ENCODE data around the gene OSBPL10. TPM values are rescaled to one million over a fixed set of nuclear protein-coding genes. Genes with fewer than 3 reads are reported as not detected.
"Not testable (repeated sequence)": the region's sequence is repeated elsewhere in the genome, so short reads cannot be mapped to it uniquely, and the experiment has no call there.

The OSBPL10 gene
- total RNA-seq, 1 donor from 2014 or later = 40.6 TPM

DNA sequence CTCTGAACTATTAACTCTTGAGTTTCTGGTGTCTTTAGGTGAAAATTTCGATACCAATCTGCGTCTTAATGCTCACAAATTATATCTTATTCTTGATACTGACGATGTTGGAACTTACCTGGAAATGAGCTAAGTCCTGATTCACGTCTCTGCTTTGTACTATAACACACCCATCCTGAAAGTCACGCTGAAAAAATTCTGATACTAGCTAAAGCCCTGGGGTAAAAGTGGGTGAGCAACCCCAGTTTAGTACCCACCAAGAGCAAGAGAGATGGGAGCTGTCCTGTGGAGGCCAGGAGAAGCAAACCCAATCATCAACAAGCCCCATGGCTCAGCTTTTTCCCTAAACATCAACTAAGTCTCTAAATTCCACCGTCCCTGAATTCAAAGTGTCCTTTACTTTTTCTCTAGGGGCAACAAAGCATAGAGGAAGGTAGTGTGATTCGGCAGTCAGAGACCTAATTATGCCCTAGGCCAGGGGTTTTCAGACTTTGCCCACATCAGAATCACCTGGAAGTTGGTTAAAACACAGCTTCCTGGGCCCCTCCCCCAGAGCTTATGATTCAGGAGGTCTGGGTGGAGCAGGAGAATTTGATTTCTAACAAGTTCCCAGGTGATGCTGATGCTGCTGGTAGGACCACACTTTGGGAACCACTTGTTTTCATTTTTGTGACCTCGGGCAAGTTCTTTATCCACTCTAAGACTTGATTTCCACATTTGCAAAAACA lies 90.2 kb downstream of the OSBPL10 start:
- DNase-seq = no peak

DNA sequence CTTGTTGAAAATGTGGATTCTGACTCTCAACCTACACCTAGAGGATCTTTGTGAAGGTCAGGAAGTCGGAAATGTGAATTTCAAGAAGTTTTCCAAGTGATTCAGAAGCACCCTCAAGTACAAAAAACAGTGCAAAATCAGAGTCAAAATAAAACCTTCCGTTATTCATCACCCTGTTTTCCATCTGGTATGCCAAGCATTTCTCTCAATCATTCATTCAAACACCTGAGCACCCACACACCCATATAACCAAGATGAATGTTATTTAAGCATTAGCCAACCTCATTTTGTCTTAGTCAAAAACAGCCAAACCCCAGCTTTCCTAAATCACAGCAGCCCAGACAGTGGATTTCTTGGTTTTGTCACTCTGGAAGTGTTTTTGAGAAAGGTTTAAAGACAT lies 91.1 kb downstream of the OSBPL10 start:
- no peak for DNase-seq

DNA sequence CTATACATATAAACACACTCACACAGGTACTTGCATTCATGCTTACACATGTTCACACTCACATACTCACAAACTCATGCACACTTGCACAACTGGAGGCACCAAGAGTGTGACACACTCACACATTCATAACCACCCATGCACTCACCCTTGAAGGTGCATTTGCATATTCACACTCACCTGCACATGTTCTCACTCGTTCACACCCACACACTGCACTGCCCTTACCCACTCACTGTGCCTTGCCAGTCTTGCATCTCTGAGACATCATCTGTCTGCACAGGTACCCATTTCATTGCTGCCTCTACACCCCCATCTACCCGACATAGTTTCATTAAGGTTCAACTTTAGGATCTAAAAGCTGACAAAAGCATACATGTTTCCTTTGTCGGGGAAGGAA lies 95.8 kb downstream of the OSBPL10 start:
- no peak for DNase-seq

DNA sequence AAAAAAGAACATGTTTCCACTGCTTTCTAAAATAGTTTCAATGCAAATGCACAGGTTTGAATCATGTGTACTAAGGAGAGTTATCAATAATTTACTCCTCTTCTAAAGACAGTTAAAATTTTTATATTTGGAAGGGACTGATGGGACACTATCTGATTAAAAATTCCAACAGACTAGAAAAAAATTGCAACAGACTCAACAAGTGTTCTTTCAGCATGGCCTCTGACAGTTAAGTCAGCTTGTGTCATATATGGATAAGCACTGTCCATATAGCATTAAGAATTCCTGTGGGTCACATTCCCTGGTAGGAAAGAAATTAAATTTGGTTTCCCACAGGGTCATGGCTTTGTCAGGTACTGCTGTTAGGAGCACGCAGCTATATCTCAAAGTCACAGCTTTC lies 96.8 kb downstream of the OSBPL10 start:
- no peak for DNase-seq

- DNase-seq = no peak
Observed at GRCh38 chr3:31882895-31883294, 98.2 kb downstream of the OSBPL10 start.

DNA sequence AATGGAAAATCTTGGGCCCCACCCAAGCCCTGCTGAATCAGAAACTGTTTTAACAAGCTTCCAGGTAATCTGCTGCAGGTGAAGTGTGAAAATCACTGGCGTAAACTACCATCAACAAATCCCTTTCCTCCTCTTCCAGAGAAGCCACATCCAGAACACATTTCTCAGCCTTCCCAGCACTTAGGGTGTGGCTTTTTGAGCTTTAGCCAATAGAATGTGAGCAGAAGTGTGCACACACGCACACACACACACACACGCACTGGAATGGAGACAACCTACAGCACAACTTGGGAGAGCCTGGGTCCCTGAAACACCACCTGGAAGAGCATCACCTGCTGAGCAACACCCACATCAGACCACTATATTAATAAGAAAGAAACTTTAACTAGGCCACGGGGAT lies 98.6 kb downstream of the OSBPL10 start:
- DNase-seq = no peak

- no peak for DNase-seq
Observed at GRCh38 chr3:31880482-31881078, 100.5 kb downstream of the OSBPL10 start.

DNA sequence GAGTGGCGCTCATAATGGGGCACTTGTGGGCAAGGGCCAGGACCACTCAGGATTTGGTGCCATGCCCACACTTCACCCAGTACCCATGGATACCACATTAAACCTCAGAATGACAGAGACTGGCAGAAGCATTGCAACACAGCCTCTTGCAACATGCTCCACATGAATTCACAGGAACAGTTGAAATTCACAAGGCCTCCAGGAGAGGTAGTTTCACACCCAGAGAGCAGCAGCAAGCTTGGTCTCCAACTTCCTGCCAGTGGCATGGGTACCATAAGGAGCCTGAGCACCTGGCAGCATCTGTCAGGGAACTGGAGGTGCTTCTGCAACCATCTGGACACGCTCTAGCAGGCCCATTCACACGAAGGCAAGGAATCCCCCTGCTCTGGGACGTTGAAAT lies 101.0 kb downstream of the OSBPL10 start:
- DNase-seq = no peak

- DNase-seq = no peak
Observed at GRCh38 chr3:31879365-31879764, 101.7 kb downstream of the OSBPL10 start.

- DNase-seq = no peak
Observed at GRCh38 chr3:31878231-31878838, 102.7 kb downstream of the OSBPL10 start.

DNA sequence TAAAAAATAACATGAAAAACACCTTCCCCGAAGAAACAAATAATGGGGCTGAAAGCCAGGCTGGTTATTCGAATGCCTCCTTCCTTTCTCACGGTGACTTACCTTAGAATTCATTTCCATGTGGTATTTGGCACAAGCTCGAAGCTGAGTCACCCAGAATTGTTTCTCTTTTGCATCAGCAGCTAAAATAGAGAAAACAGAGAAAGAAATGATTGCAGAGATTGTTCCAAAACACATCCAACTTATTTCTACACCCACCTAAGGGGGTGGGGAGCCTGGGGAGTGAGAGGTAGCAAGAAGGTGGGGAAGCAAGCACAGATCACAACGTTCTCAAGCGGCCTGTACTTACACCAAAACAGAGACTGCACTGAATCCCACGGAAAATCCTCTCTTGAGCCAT lies 104.7 kb downstream of the OSBPL10 start:
- DNase-seq = no peak

DNA sequence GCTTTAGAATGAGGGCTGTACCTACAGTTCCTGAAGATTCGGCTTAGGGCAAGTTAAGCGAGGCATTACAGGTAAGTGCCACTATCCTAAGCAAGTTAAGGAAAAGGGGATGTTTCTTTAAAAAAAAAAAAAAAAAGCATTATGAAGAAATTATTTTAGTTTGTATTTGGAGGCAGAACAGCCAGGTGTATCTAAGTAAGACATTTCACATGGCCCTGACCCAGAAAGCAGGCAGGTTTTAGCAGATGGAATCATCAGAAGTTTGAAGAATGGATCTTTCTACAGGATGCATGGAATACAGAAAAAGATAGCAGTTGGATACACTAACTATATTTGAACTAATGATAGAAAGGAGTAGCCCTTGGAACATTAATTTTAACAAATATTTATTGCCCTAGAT lies 105.6 kb downstream of the OSBPL10 start:
- DNase-seq = no peak

- no peak for DNase-seq
Observed at GRCh38 chr3:31873254-31873820, 107.7 kb downstream of the OSBPL10 start.

GRCh38 chr3:31871939-31872507 lies 109.0 kb downstream of the OSBPL10 start:
- DNase-seq = no peak

- not testable (repeated sequence) for DNase-seq
Observed at GRCh38 chr3:31870111-31870510, 111.0 kb downstream of the OSBPL10 start.

GRCh38 chr3:31868236-31868635 lies 112.8 kb downstream of the OSBPL10 start:
- no peak for DNase-seq

DNA sequence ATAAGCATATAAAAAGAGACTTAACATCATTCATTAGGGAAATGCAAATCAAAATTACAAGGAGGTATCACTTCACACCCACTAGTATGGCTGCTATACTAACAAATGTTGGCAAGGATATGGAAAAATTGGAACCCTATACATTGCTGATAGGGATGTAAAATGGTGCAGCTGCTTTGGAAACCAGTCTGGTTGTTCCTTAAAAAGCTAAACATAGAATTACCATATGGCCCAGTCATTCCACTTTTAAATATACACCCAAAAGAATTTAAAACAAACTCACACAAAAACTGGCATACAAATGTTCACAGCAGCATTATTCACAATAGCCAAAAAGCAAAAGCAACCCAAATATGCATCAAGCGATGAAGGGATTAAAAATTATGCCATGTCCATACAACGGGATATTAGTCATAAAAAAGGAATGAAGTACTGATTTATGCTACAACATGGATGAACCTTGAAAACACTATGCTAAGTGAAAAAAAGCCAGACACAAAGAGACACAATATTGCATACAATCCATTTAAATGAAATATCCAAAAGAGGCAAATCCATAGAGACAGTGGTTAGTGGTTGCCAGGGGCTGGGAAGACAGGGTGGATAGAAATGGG lies 118.3 kb downstream of the OSBPL10 start:
- DNase-seq = peak; percentile 73

DNA sequence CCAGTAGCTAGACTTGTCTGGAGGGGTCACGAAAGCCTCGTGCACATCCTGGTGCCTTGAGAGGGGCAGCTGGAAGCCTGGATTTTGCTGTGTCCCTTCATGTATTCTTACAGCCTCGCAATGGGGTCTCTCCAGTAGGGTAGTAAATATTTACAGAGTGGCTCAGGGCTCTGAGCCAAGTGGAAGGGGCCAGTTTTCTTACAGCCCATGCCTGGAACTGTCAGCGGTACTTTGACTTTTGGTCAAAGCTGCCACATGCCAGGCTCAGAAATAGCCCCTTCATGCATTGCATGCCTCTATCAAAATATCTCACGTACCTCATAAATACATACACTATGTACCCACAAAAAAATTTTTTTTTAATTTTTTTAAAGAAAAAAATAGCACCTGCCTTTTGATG lies 119.2 kb downstream of the OSBPL10 start:
- peak; percentile 32 for DNase-seq

GRCh38 chr3:31860642-31861041 lies 120.4 kb downstream of the OSBPL10 start:
- DNase-seq = not testable (repeated sequence)

DNA sequence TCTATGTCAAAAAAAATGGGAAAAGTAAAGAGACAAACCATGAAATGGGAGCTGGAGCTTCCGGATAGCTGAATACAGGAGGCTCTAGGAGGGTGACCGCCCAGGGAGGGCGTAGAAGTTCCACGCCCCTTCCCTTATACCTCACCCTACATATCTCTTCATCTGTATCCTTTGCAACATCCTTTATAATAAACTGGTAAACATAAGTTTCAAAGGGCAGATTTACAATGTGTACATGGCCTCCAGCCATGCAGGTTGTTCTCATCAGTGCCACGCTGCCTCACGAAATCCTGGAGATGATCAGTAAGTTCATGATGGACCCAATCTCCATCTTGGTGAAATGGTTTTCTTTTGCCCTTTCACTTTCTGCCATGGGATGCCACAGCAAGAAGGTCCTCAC lies 121.8 kb downstream of the OSBPL10 start:
- DNase-seq = no peak

DNA sequence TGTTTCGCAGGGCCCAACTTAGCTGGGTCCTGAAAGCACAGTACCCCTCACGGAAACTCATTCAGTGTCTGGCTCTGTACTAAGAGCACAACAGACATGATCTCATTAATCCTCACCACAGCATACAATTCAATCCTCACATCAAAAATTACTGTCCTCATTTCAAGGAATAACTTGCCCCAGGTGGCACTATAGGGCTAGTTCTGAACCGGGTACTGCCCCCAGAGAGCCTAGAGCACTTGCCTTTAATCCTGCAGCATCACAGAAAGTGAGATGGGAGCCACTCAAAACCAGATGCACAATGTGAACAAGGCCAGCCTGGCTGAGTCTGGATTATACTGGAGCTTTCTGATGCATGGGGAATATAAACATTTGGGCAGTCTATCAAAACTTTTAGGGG lies 122.6 kb downstream of the OSBPL10 start:
- DNase-seq = no peak

- no peak for DNase-seq
Observed at GRCh38 chr3:31853580-31853979, 127.5 kb downstream of the OSBPL10 start.

DNA sequence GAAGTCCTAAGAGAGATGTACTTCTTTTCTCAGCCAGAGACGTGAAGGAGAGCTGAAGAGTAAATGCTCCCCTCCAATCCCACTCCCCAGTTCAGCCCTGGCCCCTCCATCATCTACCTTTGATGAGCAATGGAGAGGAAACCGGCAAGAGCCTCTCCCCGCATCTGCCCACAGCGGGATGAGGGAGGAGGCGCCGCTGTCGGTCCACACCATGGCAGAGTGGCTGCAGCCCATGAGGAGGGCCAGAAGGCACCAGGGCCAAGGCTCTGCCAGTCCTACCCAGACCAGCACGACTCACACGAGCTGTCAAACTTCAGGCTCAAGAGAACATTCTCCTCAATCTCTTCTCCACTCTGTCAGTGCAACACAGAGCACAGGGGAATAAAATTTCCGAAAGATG lies 129.8 kb downstream of the OSBPL10 start:
- DNase-seq = no peak
